Skeletal muscle cell (primary cell): ENCODE data around the gene ANTXR2.
"Not testable (repeated sequence)": the region's sequence is repeated elsewhere in the genome, so short reads cannot be mapped to it uniquely, and the experiment has no call there.

Experiments
- DNase-seq: peaks from one replicate; pipeline ENCODE4 v3.0.0-alpha.2; 2010; ENCODE audit warnings: low read depth
- H3K4me3 ChIP-seq: 2 replicates; pipeline ENCODE4 v1.5.1; 2011; ENCODE audit warnings: low read depth, mild to moderate bottlenecking, control low read depth, low read length, moderate library complexity

Gene ANTXR2

GRCh38 chr4:79889026-79889425 lies 184.0 kb downstream of the ANTXR2 start:
- not testable (repeated sequence) for DNase-seq, H3K4me3 ChIP-seq

DNA sequence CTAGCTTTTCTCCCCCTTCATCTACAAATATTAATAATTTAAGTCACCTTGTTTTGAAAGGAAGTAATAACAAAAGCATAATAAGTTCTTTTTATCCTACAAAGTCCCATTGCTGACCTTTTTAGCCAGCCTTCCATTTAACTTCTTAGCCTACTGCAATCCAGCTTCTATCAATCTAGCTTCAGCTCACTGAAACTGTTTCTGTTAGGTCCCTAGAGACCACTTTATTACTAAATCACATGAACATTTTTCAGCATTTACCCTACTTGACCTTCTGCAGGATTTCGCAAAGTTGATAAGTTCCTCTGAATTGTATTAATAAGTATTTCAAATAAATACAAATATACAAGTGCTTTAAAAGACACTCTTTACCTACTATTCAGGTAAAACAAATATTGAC lies 186.5 kb downstream of the ANTXR2 start:
- peak; percentile 26 for DNase-seq
- H3K4me3 ChIP-seq = no peak overlapping the region

GRCh38 chr4:79886021-79886420 lies 187.0 kb downstream of the ANTXR2 start:
- no peak for DNase-seq
- no peak overlapping the region for H3K4me3 ChIP-seq

DNA sequence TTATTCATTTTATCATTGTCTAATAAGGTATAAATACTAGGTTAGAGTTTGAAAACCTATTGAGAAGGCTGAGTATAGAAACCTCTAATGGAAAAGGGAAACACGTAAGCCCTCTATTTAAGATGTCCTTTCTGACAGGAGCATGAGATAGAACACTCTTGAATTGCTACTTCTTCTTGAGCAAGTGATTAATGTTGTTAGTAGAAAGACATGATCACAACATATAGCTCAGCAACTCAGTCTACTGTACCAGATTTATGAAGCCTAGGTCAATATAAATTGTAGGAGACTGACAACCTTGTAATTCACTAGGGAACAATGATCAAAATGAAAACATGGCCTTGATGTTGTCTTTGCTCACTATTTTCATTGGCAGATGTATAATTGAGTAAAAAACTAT lies 189.7 kb downstream of the ANTXR2 start:
- DNase-seq = no peak
- H3K4me3 ChIP-seq = no peak overlapping the region

DNA sequence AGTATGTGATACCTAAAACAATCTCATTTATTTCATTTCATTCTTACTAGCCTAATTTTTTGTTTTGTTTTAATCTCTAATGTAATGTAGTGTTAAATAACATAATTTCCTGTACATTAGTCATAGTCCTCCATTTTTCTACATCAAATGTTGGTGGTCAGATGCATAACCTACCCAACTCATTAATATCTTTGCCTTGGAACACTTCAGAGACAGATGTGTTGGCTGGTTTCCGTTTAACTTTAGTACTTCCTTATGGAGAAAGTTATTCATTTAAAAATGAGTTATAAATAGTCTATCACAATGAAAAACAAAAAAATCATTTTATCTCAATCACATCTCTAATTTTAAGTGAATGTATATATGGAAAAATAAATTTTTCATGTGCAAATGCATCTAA lies 190.2 kb downstream of the ANTXR2 start:
- H3K4me3 ChIP-seq = no peak overlapping the region
- DNase-seq = no peak

GRCh38 chr4:79881407-79881806 lies 191.6 kb downstream of the ANTXR2 start:
- DNase-seq = no peak
- no peak overlapping the region for H3K4me3 ChIP-seq

DNA sequence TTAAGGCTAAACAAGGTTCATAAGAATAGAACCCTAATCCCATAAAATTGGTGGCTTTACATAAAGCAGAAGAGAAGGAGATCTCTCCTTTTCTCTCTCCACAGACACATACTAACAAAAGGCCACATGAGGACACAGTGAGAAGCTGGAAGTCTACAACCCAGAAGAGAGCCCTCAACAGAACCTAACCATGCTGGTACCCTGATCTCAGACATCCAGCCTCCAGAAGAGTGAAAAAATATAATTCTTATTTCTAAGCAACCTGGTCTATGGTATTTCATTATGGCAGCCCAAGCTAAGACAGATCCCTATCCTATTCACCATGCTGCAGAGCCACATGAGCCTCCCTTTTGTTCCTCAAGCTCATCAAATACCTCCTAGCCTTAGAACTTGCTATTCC lies 195.5 kb downstream of the ANTXR2 start:
- H3K4me3 ChIP-seq = no peak overlapping the region
- DNase-seq = no peak

- H3K4me3 ChIP-seq = no peak overlapping the region
- no peak for DNase-seq
Measured at GRCh38 chr4:79875344-79875899, 197.6 kb downstream of the ANTXR2 start.

DNA sequence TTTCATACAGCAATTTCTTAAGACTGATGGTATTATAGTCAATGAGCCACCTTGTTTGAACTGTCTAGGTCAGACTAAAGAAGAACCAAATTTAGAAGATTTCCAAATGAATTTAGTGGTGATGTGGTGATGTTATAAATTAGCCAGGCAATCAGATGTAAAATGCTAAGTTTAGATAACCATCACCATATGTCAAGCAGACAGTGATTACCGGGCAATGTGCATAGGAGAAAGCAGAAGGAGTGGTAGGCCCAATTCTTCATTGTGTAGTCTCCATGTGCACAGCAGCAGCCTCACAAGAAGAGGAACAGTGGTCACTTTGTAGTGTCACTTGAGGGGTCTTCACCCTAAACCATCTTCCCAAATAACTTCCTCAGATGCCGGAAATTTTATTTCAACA lies 198.8 kb downstream of the ANTXR2 start:
- no peak for DNase-seq
- H3K4me3 ChIP-seq = no peak overlapping the region

DNA sequence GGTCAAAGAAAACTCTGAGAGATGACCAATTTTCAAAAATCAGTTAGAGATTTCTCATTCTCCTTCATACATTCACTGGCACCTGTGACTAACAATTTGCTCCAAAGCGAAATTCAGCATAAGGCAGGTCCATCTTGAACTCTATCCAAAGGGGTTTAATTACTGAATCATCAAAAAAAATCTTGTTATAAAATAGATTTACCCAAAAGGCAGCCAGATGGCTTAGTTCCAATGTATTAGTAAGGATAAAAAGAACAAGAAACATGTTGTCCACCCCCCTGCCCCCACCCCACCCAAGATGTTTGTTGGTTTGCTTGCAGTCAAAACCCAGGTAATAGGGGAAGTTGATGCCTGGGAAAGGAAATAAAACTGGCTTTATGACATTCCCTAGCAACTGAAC lies 200.3 kb downstream of the ANTXR2 start:
- H3K4me3 ChIP-seq = no peak overlapping the region
- no peak for DNase-seq

DNA sequence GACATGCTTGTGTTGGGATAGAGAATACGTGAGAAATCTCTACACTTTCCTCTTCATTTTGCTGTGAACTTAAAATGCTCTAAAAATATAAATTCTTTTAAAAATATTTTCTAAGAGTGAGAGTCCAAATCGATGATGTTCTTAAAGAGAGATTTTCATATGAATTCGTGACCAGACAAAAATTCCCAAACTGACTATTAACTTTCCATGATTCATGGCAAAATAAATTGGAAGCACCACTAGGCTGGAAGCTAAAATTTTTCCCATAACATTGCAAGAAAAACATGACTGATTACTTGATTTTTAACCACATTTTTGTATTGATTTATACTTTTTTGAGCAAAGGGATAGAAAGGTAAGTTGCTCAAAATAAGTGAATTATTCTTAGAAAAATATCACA lies 201.1 kb downstream of the ANTXR2 start:
- H3K4me3 ChIP-seq = no peak overlapping the region
- no peak for DNase-seq

DNA sequence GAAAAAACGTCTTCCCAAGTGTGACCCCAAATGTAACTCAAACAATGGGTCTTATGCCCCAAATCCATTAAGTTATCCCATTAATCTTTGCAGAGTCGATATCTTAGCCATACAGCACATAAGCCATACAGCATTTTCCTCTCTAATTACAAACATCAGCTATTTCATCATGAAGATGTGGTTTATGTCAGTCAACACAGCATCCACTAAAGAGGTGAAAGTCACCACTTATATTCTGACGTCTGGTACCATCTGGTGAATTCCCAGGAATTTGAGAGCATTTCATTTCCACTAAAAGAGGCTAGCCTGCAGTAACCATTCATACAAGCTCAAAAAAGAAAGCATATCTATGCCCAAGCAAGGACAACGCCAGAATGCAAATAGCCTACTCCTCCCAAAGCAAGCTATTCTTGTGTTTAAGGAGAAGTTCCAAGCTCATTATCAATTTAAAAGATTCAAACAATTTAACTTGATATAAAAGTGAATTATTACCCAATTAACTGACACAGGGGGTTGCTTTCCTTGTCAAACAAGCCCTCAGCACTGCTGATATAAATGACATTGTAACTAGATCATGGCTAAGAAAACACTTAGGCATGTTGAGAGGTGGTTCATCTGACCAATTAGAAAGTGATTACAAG lies 203.3 kb downstream of the ANTXR2 start:
- H3K4me3 ChIP-seq = no peak overlapping the region
- no peak for DNase-seq

- no peak overlapping the region for H3K4me3 ChIP-seq
- peak; percentile 44 for DNase-seq
Measured at GRCh38 chr4:79865201-79865597, 207.8 kb downstream of the ANTXR2 start.

GRCh38 chr4:79864500-79865200 lies 208.4 kb downstream of the ANTXR2 start:
- H3K4me3 ChIP-seq = no peak overlapping the region

DNA sequence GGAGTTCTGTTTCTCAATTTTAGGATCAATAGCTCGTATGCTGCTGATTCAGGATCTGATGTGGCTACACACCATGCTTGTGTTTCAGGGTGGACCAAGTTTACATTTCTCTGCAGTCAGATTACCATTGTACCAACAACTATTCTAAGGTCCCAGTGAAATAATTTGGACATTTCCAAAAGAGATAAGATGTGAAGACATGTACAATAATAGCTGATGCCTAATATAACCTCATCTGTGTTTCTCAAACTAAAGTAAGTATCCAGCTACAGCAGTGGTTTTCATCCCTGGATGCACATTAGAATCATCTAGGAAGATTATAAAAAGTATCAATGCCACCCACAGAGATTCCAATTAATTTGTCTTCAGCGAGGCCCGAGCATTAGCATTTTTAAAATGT lies 209.7 kb downstream of the ANTXR2 start:
- no peak for DNase-seq
- H3K4me3 ChIP-seq = no peak overlapping the region

More at GRCh38 chr4:79864500-79865200, 208.4 kb downstream of the ANTXR2 start:
- DNase-seq = no peak

DNA sequence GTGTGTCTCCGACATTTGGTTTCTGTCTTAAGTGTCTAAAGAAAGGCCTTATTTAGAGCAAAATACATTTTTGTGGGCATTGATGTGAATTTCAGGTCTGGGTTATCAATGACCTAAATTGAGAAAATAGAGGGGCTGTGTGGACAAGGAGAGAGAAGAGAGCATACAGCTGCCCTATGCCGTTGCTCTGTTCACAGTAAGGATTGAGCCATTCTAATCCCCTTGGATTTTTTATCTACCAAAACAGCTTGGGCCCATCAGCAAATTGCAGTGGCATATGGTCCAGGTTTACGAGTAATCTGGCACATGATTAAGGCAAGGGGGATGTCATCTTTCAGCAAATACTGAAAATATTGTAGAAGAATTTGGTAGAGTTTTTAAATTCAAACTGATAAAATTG lies 210.2 kb downstream of the ANTXR2 start:
- H3K4me3 ChIP-seq = no peak overlapping the region
- no peak for DNase-seq

DNA sequence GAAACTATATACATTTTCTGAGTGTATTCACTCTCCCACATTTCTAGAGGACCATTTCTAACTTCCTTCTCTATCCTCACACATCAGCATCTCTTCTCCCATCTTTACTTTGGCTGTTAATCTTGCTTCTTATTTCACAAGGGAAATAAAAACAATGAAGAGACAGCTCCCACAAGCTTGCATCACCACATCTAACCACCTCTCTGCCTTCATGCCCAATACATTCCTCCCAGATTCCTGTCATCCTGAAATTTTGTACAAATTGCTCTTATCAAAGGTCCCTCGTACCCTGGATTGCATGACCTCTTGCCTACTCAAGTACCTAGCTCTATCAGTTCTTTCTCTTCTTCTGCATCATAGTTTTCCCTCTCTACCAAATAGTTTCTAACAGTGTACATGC lies 215.2 kb downstream of the ANTXR2 start:
- no peak overlapping the region for H3K4me3 ChIP-seq
- DNase-seq = no peak

- H3K4me3 ChIP-seq = no peak overlapping the region
- no peak for DNase-seq
Measured at GRCh38 chr4:79856196-79856595, 216.8 kb downstream of the ANTXR2 start.

DNA sequence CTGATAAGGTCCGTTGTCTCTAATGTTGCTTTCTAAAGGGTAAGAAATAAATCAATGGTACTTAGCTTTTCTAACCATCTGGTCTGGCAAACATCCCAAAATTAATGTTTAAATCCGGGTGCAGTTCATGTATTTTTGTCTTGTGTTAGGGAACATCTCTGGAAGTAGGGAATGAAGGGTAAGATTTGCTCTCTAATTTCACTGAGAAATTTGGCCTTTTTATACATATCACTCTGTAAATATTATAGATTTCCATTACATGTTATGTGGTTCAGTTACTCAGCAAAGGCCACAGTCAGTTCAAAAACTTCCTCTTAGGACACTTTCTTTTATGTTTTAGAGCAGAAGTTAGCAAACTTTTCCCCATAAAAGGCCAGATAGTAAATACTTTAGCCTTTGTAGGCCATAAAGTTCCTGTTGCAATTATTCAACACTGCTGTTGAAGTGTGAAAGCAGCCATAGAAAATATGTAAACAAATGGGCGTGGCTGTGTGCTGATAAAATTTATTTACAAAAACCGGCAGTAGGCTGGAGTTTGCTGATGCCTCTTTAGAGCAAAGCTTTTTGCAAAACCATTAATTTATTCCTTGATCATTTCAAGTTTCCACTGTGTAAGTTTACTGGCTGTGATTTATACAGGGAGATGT lies 218.1 kb downstream of the ANTXR2 start:
- no peak for DNase-seq
- H3K4me3 ChIP-seq = no peak overlapping the region

GRCh38 chr4:79852305-79852730 lies 220.7 kb downstream of the ANTXR2 start:
- DNase-seq = peak; percentile 50
- H3K4me3 ChIP-seq = no peak overlapping the region
